Prostate gland (tissue), 2 donors: ENCODE measurements around the gene GMPR. TPM values are rescaled to one million over a fixed set of nuclear protein-coding genes. Genes with fewer than 3 reads are reported as not detected.

ENCODE experiments used
- DNase-seq: peaks from one replicate; pipeline ENCODE4 v3.0.0-alpha.2; 2019; ENCODE audit warnings: low spot score
- H3K27ac ChIP-seq, 2 donors: fragments of 200-600 bp; sonication (generic); 2 replicates each; pipeline ENCODE4 v1.5.1; 2017 to 2019
- H3K27me3 ChIP-seq: fragments of 200-600 bp; sonication (generic); replicated peaks from 2 replicates; pipeline ENCODE4 v1.5.1; 2019; ENCODE audit not compliant: insufficient read depth
- H3K36me3 ChIP-seq, 2 donors: fragments of 200-600 bp; sonication (generic); 1 replicate in 1 of 2; 2 replicates in 1 of 2; pipeline versions ENCODE4 v1.5.1 to v1.8.1; 2017 to 2019
- H3K4me1 ChIP-seq: fragments of 200-600 bp; sonication (generic); replicated peaks from 2 replicates; pipeline ENCODE4 v1.5.1; 2019
- H3K4me3 ChIP-seq, 2 donors: fragments of 200-600 bp; sonication (generic); 2 replicates each; pipeline ENCODE4 v1.5.1; 2017 to 2019
- H3K9me3 ChIP-seq: fragments of 200-600 bp; sonication (generic); 2 replicates; pipeline ENCODE4 v1.5.1; 2017
- CTCF ChIP-seq, 4 experiments: fragments of 200-600 bp in 2 of 4; fragments of 450-650 bp in 2 of 4; sonication (generic) in 2 of 4; IDR thresholded peaks; 1 replicate in 3 of 4; 2 replicates in 1 of 4; pipeline ENCODE4 v1.5.1; 2016 to 2019; ENCODE audit warnings: antibody characterized with exemption in 4 of 4, mild to moderate bottlenecking in 2 of 4, moderate library complexity in 2 of 4
- POLR2A ChIP-seq: fragments of 450-650 bp; IDR thresholded peaks from one replicate; pipeline ENCODE4 v1.6.1; 2016; ENCODE audit warnings: antibody characterized with exemption, mild to moderate bottlenecking
- POLR2AphosphoS5 ChIP-seq: sonication (generic); formaldehyde crosslinking; IDR thresholded peaks from one replicate; pipeline ENCODE4 v1.6.1; 2017; ENCODE audit warnings: antibody characterized with exemption
- WGBS: methylation state at CpG from one replicate; pipeline ENCODE4 v1.1.5; 2018; 5-methylcytosine and 5-hydroxymethylcytosine counted together
- intact Hi-C: fragments of 100-400 bp; cut with DNase I; formaldehyde crosslinking; loops from one replicate; pipeline ENCODE4 v1.14.2; 2022
- total RNA-seq, 2 donors: library from RNA; depleted of rRNA; stranded (reverse); fragments of >200 nt; gene quantifications; one replicate each; pipeline ENCODE4 v1.1.0, GENCODE V29; 2016

The GMPR gene
- total RNA-seq, 2 donors from 2014 or later: 228 to 266 TPM

GRCh38 chr6:16302721-16303552 is 64.5 kb downstream of the GMPR start:
- intact Hi-C loops: no loop called here
- 47% methylated on average over 26 of the region's 27 CpGs for WGBS
- H3K27ac ChIP-seq: peak overlapping the region in 1 of 2 donors; percentile 39
- no peak overlapping the region for H3K4me3 ChIP-seq
- no peaks in the 10 kb centered on the region for H3K4me1 ChIP-seq
- no peaks in the 10 kb centered on the region for H3K9me3 ChIP-seq
- TF ChIP-seq CTCF (IDR thresholded peaks at IDR 0.05) (no peak), POLR2AphosphoS5 (peak; percentile 41)
- no peaks in the 10 kb centered on the region for H3K36me3 ChIP-seq
- H3K27me3 ChIP-seq: no peaks in the 10 kb centered on the region
- peak; percentile 46 for DNase-seq

- no peak overlapping the region for H3K27ac ChIP-seq
- H3K9me3 ChIP-seq: no peaks in the 10 kb centered on the region
- no peak for DNase-seq
- no peak for TF ChIP-seq POLR2AphosphoS5
- TF ChIP-seq CTCF (IDR thresholded peaks at IDR 0.05): no peak
- no peak for TF ChIP-seq POLR2A
- no peaks in the 10 kb centered on the region for H3K27me3 ChIP-seq
- intact Hi-C loops: no loop called here
- H3K4me1 ChIP-seq: no peaks in the 10 kb centered on the region
- WGBS: 74% methylated on average over 7 of the region's 7 CpGs
- H3K36me3 ChIP-seq: no peaks in the 10 kb centered on the region
- no peak overlapping the region for H3K4me3 ChIP-seq
These were observed 66.9 kb downstream of the GMPR start for GRCh38 chr6:16305246-16305725.

GRCh38 chr6:16305788-16306187 is 67.4 kb downstream of the GMPR start:
- Histone ChIP-seq H3K27me3 (no peaks in the 10 kb centered on the region), H3K36me3 (no peaks in the 10 kb centered on the region), H3K9me3 (no peaks in the 10 kb centered on the region), H3K27ac (no peak overlapping the region), H3K4me3 (no peak overlapping the region), H3K4me1 (no peaks in the 10 kb centered on the region)
- intact Hi-C loops: no loop called here
- 91% methylated on average over 19 of the region's 19 CpGs for WGBS
- no peak for DNase-seq
- TF ChIP-seq POLR2AphosphoS5 (no peak), POLR2A (no peak), CTCF (IDR thresholded peaks at IDR 0.05) (no peak)

GRCh38 chr6:16306334-16306733 is 67.9 kb downstream of the GMPR start:
- Histone ChIP-seq H3K36me3 (no peaks in the 10 kb centered on the region), H3K4me3 (no peak overlapping the region), H3K27me3 (no peaks in the 10 kb centered on the region), H3K27ac (no peak overlapping the region), H3K9me3 (no peaks in the 10 kb centered on the region), H3K4me1 (no peaks in the 10 kb centered on the region)
- no peak for DNase-seq
- TF ChIP-seq POLR2AphosphoS5 (no peak), POLR2A (no peak), CTCF (IDR thresholded peaks at IDR 0.05) (no peak)
- 81% methylated on average over 20 of the region's 20 CpGs for WGBS
- intact Hi-C loops: no loop called here

GRCh38 chr6:16311763-16312162 is 73.4 kb downstream of the GMPR start:
- Histone ChIP-seq H3K27ac (no peak overlapping the region), H3K27me3 (no peaks in the 10 kb centered on the region), H3K36me3 (no peaks in the 10 kb centered on the region), H3K4me3 (no peak overlapping the region), H3K9me3 (no peaks in the 10 kb centered on the region), H3K4me1 (no peaks in the 10 kb centered on the region)
- intact Hi-C loops: no loop called here
- no peak for DNase-seq
- no peak for TF ChIP-seq CTCF (IDR thresholded peaks at IDR 0.05)
- TF ChIP-seq POLR2AphosphoS5: no peak
- no peak for TF ChIP-seq POLR2A
- 94% methylated on average over 6 of the region's 6 CpGs for WGBS
